Measurements from ENCODE around the gene SLC6A17.

Gene SLC6A17

GRCh38 chr1:110163591-110163990 lies 13.3 kb downstream of the SLC6A17 start:
- H3K4me3 ChIP-seq (ENCODE audit: low read depth, low read length), result no peak overlapping the region
- no peak for DNase-seq (ENCODE audit: low read depth, low spot score)
- POLR2A ChIA-PET, result no interaction called here
- CTCF ChIA-PET, result interaction anchor here (1.2 to 2.2 kb wide), 3 partner anchors 12 to 44 kb away, joined by 3 to 9 read pairs (median 5); partner anchors contain the start of gene SLC6A17
- no peak for TF ChIP-seq CTCF (IDR thresholded peaks at IDR 0.05; ENCODE audit: insufficient read depth, low read length, missing control alignments)

GRCh38 chr1:110164725-110165350 lies 14.5 kb downstream of the SLC6A17 start:
- ChIA-PET POLR2A (no interaction called here), CTCF (interaction anchor here (1.2 to 1.5 kb wide), 2 partner anchors 11 to 12 kb away, joined by 3 read pairs; no protein-coding TSS in a partner anchor)
- no peak overlapping the region for H3K4me3 ChIP-seq (ENCODE audit: low read depth, low read length)
- TF ChIP-seq CTCF (IDR thresholded peaks at IDR 0.05; ENCODE audit: insufficient read depth, low read length, missing control alignments), result no peak
- DNase-seq (ENCODE audit: low read depth, low spot score), result no peak

GRCh38 chr1:110165761-110166231 lies 15.5 kb downstream of the SLC6A17 start:
- DNase-seq (ENCODE audit: low read depth, low spot score), result no peak
- ChIA-PET CTCF (interaction anchor here (0.8 to 1.2 kb wide), 2 partner anchors 14 to 49 kb away, joined by 3 read pairs; no protein-coding TSS in a partner anchor), POLR2A (no interaction called here)
- H3K4me3 ChIP-seq (ENCODE audit: low read depth, low read length), result no peak overlapping the region
- TF ChIP-seq CTCF (IDR thresholded peaks at IDR 0.05; ENCODE audit: insufficient read depth, low read length, missing control alignments), result no peak

- ChIA-PET CTCF (interaction anchor here (0.6 to 2.1 kb wide), 6 partner anchors 15 to 329 kb away, joined by 3 to 4 read pairs (median 3); partner anchors contain the start of gene SLC6A17), POLR2A (no interaction called here)
- H3K4me3 ChIP-seq (ENCODE audit: low read depth, low read length), result no peak overlapping the region
- DNase-seq (ENCODE audit: low read depth, low spot score), result no peak
- TF ChIP-seq CTCF (IDR thresholded peaks at IDR 0.05; ENCODE audit: insufficient read depth, low read length, missing control alignments), result no peak
Observed at GRCh38 chr1:110166861-110167260, 16.6 kb downstream of the SLC6A17 start.

GRCh38 chr1:110170766-110171733 lies 20.8 kb downstream of the SLC6A17 start:
- CTCF ChIA-PET, result interaction anchor here (0.5 to 2.4 kb wide), 3 partner anchors 25 to 83 kb away, joined by 3 to 9 read pairs (median 3); no protein-coding TSS in a partner anchor
- no peak overlapping the region for H3K4me3 ChIP-seq (ENCODE audit: low read depth, low read length)
- POLR2A ChIA-PET, result no interaction called here
- DNase-seq (ENCODE audit: low read depth, low spot score), result no peak
- TF ChIP-seq CTCF (IDR thresholded peaks at IDR 0.05; ENCODE audit: insufficient read depth, low read length, missing control alignments), result no peak

- CTCF ChIA-PET, result interaction anchor here (0.8 to 2.4 kb wide), 4 partner anchors 10 to 32 kb away, joined by 3 to 9 read pairs (median 4); no protein-coding TSS in a partner anchor
- POLR2A ChIA-PET, result no interaction called here
- no peak overlapping the region for H3K4me3 ChIP-seq (ENCODE audit: low read depth, low read length)
- TF ChIP-seq CTCF (IDR thresholded peaks at IDR 0.05; ENCODE audit: insufficient read depth, low read length, missing control alignments), result no peak
- no peak for DNase-seq (ENCODE audit: low read depth, low spot score)
Observed at GRCh38 chr1:110172001-110172400, 21.7 kb downstream of the SLC6A17 start.
